GM19239 (cell line): ENCODE results near the gene DNAJC28.
"Not testable (repeated sequence)": the region's sequence is repeated elsewhere in the genome, so short reads cannot be mapped to it uniquely, and the experiment has no call there.

Experiments
- DNase-seq: peaks from one replicate; pipeline ENCODE4 v3.0.0; 2011; ENCODE audit warnings: low spot score; ENCODE audit not compliant: insufficient read length
- FAIRE-seq: peaks from 2 replicates; lab custom pipeline; 2011; peaks lifted over from hg19 to GRCh38; lab: Jason Lieb, UNC

The DNAJC28 gene

DNA sequence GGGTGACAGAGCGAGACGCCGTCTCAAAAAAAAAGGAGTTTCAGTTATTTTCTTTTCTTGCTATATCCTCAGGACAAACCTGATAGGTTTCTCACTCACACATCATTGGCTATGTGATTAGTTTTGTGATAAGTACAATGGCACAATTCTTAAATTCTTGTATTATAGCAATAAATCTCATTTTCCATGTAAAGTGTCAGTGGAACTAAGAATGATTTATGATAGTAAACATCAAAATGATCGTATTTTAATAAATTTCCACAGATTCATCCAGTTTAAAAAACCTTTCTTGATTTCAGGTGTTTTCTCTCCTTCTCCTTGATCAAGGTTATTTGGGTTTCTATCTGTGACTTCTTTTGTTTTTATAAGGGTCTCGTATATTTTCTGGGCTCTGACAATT is 3.5 kb downstream of the DNAJC28 start:
- DNase-seq, result no peak
- no peak for FAIRE-seq

DNA sequence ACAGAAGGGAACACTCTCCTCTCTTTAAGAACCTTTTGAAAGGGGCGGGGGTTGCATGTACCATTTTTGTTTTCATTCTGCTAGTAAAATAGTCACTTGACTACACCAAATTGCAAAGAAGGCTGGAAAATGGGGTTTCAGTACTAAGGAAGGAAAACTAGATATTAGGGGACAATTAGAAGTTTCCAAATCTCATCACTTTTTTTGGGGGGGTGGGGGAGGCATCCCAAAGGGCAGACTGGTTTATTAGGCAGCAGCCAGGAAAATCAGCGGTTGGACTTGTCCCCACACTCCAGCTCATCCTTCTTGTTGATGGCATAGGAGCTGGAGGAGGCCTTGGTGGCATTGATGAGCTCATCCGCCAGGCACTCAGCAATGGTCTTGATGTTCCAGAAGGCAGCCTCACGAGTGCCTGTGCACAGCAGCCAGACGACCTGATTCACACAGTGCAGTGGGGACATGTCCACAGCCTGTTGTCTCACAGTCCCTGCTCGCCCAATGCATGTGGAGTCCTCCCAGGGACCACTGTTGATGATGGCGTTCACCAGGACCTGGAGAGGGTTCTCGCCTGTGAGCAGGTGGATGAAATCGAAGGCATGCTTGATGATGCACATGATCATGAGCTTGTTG is 10.1 kb downstream of the DNAJC28 start:
- DNase-seq, result no peak
- no peak for FAIRE-seq

DNA sequence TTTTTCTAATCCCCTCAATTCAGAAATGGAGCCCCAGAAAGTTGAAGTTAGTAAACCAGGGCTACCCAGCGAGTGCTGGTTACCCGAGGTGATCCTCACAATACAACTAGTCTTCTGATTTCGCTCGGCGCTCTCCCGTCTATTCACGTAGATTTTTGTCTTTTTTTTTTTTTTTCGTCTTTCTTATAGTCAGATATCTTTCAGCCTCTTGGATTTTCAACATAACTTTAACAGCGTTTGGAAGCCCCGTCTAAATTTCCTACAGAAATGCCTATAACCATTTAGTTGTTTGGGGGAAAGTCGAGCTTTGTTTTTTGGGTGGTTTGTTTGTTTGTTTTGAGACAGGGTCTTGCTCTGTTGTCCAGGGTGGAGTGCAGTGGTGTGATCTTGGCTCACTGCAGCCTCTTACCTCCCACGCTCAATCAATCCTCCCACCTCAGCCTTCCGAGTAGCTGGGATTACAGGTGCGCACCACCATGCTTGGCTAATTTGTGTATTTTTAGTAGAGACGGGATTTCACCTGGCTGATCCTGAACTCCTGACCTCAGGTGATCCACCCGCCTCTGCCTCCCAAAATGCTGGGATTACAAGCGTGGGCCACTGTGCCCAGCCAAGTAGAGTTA is 10.9 kb downstream of the DNAJC28 start:
- DNase-seq, result no peak
- no peak for FAIRE-seq

DNA sequence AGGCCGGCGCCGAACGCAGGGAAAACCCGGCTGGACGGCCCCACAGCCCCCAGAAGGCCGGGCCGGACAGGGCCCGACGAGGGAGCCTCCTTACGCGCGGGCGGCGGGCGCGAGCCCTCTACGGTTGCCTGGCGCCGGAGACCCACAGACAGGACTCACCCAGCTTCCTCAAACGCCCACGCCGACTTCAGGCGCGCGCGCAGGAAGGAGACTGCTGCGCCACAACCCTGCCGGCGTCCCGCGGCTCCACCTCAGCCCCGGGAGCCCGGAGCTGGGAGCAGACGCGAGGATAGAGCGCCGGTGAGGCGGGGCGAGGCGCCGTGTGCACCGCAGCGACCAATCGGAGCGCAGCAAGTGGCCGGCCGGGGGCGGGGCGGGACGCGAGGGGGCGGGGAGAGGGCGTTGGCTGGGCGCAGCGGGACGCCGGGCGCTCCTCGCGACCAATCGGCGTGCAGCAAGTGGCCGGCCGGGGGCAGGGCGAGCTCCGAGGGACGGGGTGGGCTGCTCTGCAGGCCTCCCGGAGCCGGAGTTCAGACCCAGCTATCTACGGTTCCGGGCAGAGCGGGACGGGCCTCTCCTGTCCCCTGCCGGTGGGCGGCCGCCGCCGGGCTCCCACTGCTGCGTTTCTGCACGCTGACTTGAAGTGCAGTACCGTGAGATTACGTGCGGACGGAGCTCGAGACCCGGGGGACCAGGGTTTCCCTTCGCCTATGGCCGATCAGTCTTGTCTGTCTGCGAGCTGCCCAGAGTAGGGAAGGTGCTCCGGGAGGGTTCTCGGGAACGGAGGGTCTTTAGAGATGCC is 11.6 kb downstream of the DNAJC28 start, which contains the start of gene TMEM50B:
TSS of gene TMEM50B (minus strand) at position 296 of the 802 bp plus-strand sequence. CDS start 11,089 bp downstream, outside the sequence.
- peak; percentile 77 for FAIRE-seq
- peak; percentile 85 for DNase-seq

DNA sequence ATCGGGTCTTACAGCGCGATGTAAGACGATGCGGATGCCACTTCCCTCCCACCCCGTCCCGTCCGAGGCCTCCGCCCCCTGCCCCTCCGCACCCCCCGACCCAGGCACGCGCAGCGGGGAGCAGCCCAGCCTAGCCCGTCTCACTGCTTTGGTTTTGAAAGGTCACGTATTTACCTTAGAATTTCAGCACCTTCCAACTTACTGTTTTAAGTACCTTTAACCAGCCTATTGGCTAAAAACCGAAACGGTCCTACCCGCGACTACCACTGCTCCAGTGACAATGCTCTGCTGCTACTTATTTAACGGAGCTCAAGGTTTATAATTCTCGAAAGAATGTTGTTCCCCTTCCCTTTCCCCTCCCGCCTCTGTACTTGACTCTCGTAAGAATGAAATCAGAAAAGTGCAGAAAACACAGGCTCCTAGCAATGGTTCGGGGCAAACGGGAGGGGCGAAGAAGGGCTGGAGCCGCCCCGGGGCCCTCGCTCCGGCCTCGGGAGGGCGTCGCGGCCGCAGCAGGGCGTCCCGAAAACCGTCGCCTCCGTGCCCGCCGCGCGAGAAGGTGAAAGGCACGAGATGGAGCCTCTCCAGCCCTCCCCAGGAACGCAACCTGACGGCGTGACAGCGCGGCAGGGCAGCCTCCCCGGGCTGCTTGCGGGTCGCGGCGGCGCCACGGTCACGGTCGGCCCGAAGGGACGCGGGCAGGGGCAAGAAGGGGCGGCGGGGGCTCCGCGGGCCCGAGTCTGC is 12.4 kb downstream of the DNAJC28 start:
- FAIRE-seq (no peak), DNase-seq (peak; percentile 31)

DNA sequence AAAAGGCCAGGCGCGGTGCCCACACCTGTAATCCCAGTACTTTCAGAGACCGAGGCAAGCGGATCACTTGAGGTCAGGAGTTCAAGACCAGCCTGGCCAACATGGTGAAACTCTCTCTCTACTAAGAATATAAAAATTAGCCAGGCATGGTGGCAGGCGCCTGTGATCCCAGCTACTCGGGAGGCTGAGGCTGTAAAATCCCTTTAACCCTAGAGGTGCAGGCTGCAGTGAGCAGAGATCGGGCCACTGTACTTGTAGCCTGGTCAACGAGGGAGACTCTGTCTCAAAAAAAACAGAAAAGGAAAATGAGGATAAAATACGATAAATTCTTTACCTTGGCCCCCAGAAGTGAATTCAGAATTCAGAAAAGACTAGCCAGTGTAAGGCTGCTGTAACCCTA is 13.3 kb downstream of the DNAJC28 start:
- no peak for FAIRE-seq
- no peak for DNase-seq

DNA sequence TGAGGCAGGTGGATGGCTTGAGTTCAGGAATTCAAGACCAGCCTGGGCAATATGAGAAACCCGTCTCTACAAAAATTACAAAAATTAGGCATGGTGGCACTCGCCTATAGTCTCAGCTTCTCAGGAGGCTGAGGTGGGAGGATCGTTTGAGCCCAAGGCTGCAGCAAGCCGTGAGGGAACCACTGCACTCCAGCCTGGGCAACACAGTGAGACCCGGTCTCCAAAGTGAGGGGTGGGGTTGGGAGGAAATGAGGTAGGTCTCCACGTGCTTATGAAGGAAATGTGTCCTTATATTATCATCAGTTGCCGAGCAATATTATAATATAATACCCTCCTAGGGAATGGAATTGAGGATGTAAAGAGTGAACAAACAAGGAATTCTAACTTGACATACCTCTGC is 14.4 kb downstream of the DNAJC28 start:
- no peak for DNase-seq
- no peak for FAIRE-seq

DNA sequence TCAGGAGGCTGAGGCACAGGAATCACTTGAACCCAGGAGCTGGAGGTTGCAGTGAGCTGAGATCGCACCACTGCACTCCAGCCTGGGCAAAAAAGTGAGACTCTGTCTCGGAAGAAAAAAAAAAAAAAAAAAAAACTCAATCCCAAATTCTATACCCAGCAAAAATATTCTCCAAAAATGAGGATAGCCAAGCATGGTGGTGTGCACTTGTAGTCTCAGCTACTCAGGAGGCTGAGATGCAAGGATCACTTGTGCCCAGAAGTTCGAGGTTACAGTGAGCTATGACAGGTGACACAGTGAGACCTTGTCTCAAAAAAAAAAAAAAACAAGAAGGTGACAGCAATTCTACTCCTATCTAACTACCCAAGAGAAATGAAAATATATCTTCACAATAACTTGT is 18.2 kb downstream of the DNAJC28 start:
- no peak for FAIRE-seq
- DNase-seq, result no peak

DNA sequence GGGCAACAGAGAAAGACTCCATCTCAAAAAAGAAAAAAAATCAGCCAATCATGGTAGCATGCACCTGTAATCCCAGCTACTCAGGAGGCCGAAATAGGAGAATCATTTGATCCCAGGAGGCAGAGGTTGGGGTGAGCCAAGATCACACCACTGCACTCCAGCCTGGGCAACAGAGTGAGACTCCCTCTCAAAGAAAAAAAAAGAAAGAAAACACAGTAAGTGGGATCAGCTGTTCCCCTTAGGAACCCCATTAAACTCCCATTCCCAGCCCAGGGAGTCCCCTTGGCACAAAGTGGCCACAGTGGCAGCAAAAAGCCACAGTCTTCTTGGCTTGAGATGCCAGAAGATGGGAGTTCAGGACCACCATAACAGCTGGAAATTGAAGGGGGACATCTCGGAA is 20.8 kb downstream of the DNAJC28 start:
- DNase-seq (no peak), FAIRE-seq (no peak)

DNA sequence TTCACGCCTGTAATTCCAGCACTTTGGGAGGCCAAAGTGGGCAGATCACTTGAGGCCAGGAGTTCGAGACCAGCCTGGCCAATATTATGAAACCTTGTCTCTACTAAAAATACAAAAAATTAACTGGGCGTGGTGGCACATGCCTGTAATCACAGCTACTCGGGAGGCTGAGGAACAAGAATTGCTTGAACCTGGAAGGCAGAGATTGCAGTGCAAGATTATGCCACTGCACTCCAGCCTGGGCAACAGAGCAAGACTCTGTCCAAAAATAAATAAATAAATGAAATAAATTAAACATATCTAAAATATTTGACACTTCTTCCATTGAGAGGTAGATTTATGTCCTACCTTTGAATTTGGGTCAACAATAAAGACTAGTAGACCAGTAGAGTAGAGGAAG is 22.3 kb downstream of the DNAJC28 start:
- not testable (repeated sequence) for DNase-seq, FAIRE-seq

DNA sequence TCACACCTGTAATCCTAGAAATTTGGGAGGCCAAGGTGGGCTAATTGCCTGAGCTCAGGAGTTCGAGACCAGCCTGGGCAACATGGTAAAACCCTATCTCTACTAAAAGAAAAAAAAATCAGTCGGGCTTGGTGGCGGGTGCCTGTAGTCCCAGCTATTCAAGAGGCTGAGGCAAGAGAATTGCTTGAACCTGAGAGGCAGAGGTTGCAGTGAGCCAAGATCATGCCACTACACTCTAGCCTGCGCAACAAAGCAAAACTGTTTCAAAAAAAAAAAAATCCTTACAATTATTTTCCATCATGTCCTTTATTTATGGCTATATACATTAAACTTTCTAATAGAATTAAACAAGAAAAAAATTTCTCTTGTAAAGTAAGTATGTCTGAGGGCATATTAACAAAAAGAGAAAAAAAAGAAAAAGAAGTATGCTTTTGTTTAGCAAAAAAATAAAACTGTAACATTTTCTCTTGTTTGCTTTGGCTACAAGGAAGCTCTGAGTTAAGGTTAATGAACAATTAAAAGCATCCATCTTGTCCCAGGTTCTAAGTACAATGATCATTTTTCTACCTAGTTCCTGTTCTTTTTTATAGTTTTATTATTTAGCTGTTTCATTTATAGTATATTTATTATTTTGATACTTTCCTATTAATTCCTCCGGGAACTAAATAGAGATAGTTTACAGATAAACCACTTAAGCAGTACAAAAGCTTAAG is 29.8 kb downstream of the DNAJC28 start:
- FAIRE-seq, result no peak
- no peak for DNase-seq

DNA sequence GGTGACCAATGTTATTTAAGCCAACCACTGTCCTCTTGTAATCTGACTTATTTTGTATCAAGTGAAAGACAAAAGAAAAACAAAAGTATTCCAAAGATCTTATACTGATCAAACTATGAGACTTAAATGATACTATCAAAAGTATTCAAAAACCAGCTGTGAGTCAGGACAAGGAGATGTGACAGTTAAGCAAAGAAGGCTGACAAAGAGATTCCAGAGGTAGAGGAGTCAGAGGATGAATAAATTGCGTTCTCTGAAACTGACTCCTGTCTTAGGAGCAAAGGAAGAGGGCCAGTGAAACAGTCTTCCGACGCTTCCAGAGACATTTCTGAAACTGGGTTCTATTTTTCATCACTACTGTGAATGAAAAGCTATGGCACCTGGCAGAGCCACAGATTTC is 32.7 kb downstream of the DNAJC28 start:
- DNase-seq (no peak), FAIRE-seq (no peak)

DNA sequence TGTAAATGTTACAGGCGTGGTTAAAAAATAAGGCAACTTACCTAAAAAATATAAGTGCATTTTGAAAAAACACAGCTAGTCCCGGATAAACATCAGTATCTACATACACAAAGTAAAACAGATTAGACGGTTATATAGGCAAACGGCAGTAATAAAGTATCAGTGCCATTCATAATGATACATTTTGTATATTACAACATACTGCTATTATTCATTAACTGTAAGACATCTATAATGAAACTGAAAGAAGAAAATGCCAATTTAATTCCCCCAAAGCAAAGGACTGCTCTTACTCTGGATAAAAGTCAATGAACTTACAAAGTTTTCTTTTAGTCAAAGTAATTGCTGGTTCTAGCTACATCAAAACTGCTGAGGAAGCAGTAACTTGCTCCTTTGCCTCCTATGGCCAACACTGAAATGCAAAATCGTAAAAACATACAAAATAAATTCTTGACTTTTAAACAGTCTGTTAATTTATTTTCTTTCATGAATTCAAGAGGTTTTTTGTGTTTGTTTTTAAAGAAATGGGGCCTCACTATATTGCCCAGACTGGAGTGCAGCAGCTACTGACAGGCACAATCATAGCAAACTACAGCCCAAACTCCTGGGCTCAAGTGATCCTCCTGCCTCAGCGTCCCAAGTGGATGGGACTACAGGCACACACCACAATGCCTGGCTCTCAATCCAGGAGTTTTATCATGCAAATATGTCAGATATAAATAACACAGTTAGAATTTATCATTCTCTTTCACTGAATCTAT is 35.6 kb downstream of the DNAJC28 start:
- FAIRE-seq (no peak), DNase-seq (no peak)

DNA sequence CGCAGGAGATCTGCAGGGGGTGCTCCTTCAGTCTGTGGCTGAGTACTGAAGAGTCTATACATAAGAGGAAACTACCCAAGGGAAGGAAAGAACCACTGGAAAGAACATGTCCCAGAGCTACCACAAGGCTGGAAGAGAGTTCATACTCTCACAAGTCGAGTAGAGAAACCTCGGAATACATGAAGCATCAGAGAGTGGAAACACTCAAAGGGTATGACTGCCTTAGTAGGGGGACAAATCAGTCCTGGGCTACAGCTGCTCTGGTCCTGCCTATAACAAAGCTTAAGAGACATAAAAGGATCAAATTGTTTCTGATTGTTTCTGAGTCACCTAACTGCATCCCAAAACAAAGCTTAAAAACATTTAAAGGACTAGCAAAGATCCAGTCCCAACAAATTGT is 39.2 kb downstream of the DNAJC28 start:
- no peak for DNase-seq
- no peak for FAIRE-seq

DNA sequence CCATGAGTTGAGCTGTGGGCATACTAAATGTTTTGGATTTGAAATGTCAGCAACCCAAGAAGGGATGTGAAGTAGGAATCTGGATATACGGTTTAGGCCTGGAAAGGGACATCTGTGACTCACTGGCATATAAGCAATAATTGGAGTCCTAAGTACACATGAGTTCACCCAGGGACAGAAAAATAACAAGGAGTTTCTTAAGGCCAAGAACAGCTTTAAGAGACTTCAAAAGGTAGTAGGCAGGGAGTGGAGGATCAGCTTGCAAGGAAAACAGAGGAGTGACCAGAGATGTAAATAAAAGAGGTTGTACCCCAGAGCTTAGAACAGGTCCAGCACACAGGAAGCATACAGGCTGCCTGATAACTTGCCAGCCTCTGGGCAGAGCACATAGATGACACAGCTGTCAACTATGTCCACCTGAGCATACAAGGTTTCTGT is 39.9 kb downstream of the DNAJC28 start:
- FAIRE-seq (peak; percentile 45), DNase-seq (no peak)

DNA sequence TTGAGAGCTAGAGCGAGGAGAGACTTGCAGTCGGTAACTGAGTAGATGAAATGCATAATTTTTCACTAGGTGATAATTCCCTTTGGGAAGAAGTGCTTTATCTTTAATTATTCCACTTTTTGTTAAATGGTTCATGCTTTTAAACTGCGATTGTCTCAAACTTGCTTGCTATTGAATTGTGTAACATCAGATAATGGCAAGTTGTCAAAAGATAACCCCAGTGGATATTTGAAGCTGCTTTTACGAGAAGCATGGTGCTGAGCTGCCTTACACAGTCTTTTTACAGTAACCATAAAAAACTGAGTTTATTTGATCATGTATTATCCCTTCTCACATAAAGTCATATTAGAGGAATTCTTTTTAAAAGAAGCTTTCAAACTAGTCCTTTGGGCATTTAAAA is 41.9 kb downstream of the DNAJC28 start:
- DNase-seq, result no peak
- no peak for FAIRE-seq

DNA sequence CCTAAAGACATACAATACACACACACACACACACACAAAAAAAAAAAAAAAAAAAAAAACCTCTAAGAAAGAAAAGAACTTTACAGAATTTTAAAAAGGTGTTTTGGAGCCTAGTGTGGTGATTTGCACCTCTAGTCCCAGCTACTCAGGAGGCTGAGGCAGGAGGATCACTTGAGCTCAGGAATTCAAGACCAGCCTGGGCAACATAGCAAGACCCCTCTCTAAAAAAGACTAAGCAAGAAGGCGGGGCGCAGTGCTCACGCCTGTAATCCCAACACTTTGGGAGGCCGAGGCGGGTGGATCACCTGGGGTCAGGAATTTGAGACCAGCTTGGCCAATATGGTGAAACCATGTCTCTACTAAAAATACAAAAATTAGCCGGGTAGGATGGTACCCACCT is 44.9 kb downstream of the DNAJC28 start:
- not testable (repeated sequence) for FAIRE-seq, DNase-seq

DNA sequence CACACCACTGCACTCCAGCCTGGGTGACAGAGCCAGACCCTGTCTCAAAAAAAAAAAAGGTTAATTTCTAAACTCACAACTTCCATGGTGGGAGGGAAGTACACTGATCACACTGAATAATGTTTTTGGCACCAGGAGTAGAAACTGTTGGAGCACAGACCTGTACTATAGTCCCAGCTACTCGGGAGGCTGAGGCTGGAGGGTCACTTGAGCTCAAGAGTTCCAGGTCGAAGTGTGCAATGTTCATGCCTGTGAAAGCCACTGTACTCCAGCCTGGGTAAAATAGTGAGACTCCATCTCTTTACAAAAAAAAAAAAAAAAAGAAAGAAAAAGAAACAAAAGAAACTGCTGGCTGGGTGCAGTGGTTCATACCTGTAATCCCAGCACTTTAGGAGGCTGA is 47.0 kb downstream of the DNAJC28 start:
- DNase-seq (no peak), FAIRE-seq (no peak)

DNA sequence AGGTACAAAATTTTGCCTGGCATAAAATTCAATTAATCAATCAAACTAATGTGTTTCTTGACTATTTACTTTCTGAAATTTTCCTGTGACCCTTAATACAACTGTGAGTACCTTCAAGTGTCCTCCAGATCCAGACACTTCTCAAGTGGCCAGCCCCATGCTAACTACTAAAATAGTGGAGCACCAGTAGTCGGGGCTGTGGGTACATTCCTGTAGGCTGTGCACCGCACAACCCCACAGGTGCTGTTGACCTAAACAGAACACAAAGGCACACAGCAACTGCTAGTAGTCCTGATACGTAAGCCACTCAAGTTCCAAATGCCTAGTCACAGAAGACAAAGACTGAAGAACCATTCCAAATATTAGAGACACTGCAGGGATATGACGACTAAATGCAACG is 48.3 kb downstream of the DNAJC28 start:
- DNase-seq (no peak), FAIRE-seq (no peak)
